ENCODE measurements around the gene CHAF1A.

Gene CHAF1A

GRCh38 chr19:4380254-4380727 lies 22.1 kb upstream of the CHAF1A start:
- Mint-ChIP-seq H3K9me3 (no peaks in the 10 kb centered on the region), H3K27ac (peak overlapping the region; percentile 87), H3K4me3 (peak overlapping the region; percentile 55), H3K27me3 (no peaks in the 10 kb centered on the region), H3K4me1 (ENCODE audit: low read depth) (peaks cover 60% of the 10 kb centered on the region), H3K36me3 (ENCODE audit: low read depth) (peaks cover 36% of the 10 kb centered on the region)
- DNase-seq = peak; percentile 60

GRCh38 chr19:4385291-4386040 lies 17.0 kb upstream of the CHAF1A start:
- DNase-seq = no peak
- H3K4me1 Mint-ChIP-seq (ENCODE audit: low read depth) = peaks cover 29% of the 10 kb centered on the region
- peaks cover 50% of the 10 kb centered on the region for H3K36me3 Mint-ChIP-seq (ENCODE audit: low read depth)
- no peaks in the 10 kb centered on the region for H3K27me3 Mint-ChIP-seq
- peak overlapping the region; percentile 26 for H3K27ac Mint-ChIP-seq
- H3K4me3 Mint-ChIP-seq = no peak overlapping the region
- H3K9me3 Mint-ChIP-seq = no peaks in the 10 kb centered on the region

- Mint-ChIP-seq H3K4me3 (no peak overlapping the region), H3K27ac (peak overlapping the region; percentile 26), H3K27me3 (no peaks in the 10 kb centered on the region), H3K36me3 (ENCODE audit: low read depth) (peaks cover 56% of the 10 kb centered on the region), H3K9me3 (no peaks in the 10 kb centered on the region), H3K4me1 (ENCODE audit: low read depth) (peaks cover 30% of the 10 kb centered on the region)
- no peak for DNase-seq
These were observed 16.2 kb upstream of the CHAF1A start for GRCh38 chr19:4386041-4386782.

GRCh38 chr19:4388337-4389063 lies 13.9 kb upstream of the CHAF1A start:
- DNase-seq = no peak
- H3K36me3 Mint-ChIP-seq (ENCODE audit: low read depth) = peaks cover 66% of the 10 kb centered on the region
- H3K4me1 Mint-ChIP-seq (ENCODE audit: low read depth) = peaks cover 33% of the 10 kb centered on the region
- H3K27ac Mint-ChIP-seq = peak overlapping the region; percentile 46
- H3K4me3 Mint-ChIP-seq = no peak overlapping the region
- H3K9me3 Mint-ChIP-seq = no peaks in the 10 kb centered on the region
- no peaks in the 10 kb centered on the region for H3K27me3 Mint-ChIP-seq

GRCh38 chr19:4389064-4389375 lies 13.4 kb upstream of the CHAF1A start:
- H3K4me1 Mint-ChIP-seq (ENCODE audit: low read depth) = peaks cover 33% of the 10 kb centered on the region
- no peak overlapping the region for H3K4me3 Mint-ChIP-seq
- no peaks in the 10 kb centered on the region for H3K27me3 Mint-ChIP-seq
- H3K36me3 Mint-ChIP-seq (ENCODE audit: low read depth) = peaks cover 63% of the 10 kb centered on the region
- DNase-seq = no peak
- H3K27ac Mint-ChIP-seq = peak overlapping the region; percentile 46
- no peaks in the 10 kb centered on the region for H3K9me3 Mint-ChIP-seq

GRCh38 chr19:4389511-4390016 lies 12.9 kb upstream of the CHAF1A start:
- peaks cover 38% of the 10 kb centered on the region for H3K4me1 Mint-ChIP-seq (ENCODE audit: low read depth)
- H3K27ac Mint-ChIP-seq = no peak overlapping the region
- H3K9me3 Mint-ChIP-seq = no peaks in the 10 kb centered on the region
- peaks cover 67% of the 10 kb centered on the region for H3K36me3 Mint-ChIP-seq (ENCODE audit: low read depth)
- H3K4me3 Mint-ChIP-seq = no peak overlapping the region
- DNase-seq = no peak
- H3K27me3 Mint-ChIP-seq = no peaks in the 10 kb centered on the region

- H3K4me1 Mint-ChIP-seq (ENCODE audit: low read depth) = peaks cover 43% of the 10 kb centered on the region
- no peak overlapping the region for H3K4me3 Mint-ChIP-seq
- H3K36me3 Mint-ChIP-seq (ENCODE audit: low read depth) = peaks cover 68% of the 10 kb centered on the region
- peak overlapping the region; percentile 65 for H3K27ac Mint-ChIP-seq
- DNase-seq = no peak
- no peaks in the 10 kb centered on the region for H3K9me3 Mint-ChIP-seq
- no peaks in the 10 kb centered on the region for H3K27me3 Mint-ChIP-seq
These were observed 12.3 kb upstream of the CHAF1A start for GRCh38 chr19:4390017-4390566.

- H3K4me3 Mint-ChIP-seq = no peak overlapping the region
- H3K9me3 Mint-ChIP-seq = no peaks in the 10 kb centered on the region
- H3K27me3 Mint-ChIP-seq = no peaks in the 10 kb centered on the region
- H3K36me3 Mint-ChIP-seq (ENCODE audit: low read depth) = peaks cover 67% of the 10 kb centered on the region
- H3K4me1 Mint-ChIP-seq (ENCODE audit: low read depth) = peaks cover 47% of the 10 kb centered on the region
- no peak for DNase-seq
- H3K27ac Mint-ChIP-seq = peak overlapping the region; percentile 65
These were observed 11.7 kb upstream of the CHAF1A start for GRCh38 chr19:4390567-4391305.

GRCh38 chr19:4391306-4391693 lies 11.1 kb upstream of the CHAF1A start:
- no peak for DNase-seq
- Mint-ChIP-seq H3K4me3 (no peak overlapping the region), H3K4me1 (ENCODE audit: low read depth) (peaks cover 50% of the 10 kb centered on the region), H3K9me3 (no peaks in the 10 kb centered on the region), H3K36me3 (ENCODE audit: low read depth) (peaks cover 66% of the 10 kb centered on the region), H3K27me3 (no peaks in the 10 kb centered on the region), H3K27ac (peak overlapping the region; percentile 65)

- Mint-ChIP-seq H3K36me3 (ENCODE audit: low read depth) (peaks cover 72% of the 10 kb centered on the region), H3K9me3 (no peaks in the 10 kb centered on the region), H3K27me3 (no peaks in the 10 kb centered on the region), H3K4me1 (ENCODE audit: low read depth) (peaks cover 56% of the 10 kb centered on the region), H3K27ac (peak overlapping the region; percentile 47), H3K4me3 (no peak overlapping the region)
- DNase-seq = no peak
These were observed 10.5 kb upstream of the CHAF1A start for GRCh38 chr19:4391701-4392483.

GRCh38 chr19:4393947-4394590 lies 8.4 kb upstream of the CHAF1A start:
- H3K4me3 Mint-ChIP-seq = no peak overlapping the region
- H3K4me1 Mint-ChIP-seq (ENCODE audit: low read depth) = peaks cover 72% of the 10 kb centered on the region

GRCh38 chr19:4396949-4397783 lies 5.3 kb upstream of the CHAF1A start:
- no peak for DNase-seq
- Mint-ChIP-seq H3K4me1 (ENCODE audit: low read depth) (peaks cover 65% of the 10 kb centered on the region), H3K36me3 (ENCODE audit: low read depth) (peaks cover 58% of the 10 kb centered on the region), H3K9me3 (no peaks in the 10 kb centered on the region), H3K27ac (no peak overlapping the region), H3K4me3 (no peak overlapping the region), H3K27me3 (no peaks in the 10 kb centered on the region)

More at GRCh38 chr19:4393947-4394590, 8.4 kb upstream of the CHAF1A start:
- peak overlapping the region; percentile 12 for H3K27ac Mint-ChIP-seq
- no peaks in the 10 kb centered on the region for H3K9me3 Mint-ChIP-seq
- H3K36me3 Mint-ChIP-seq (ENCODE audit: low read depth) = peaks cover 71% of the 10 kb centered on the region
- no peak for DNase-seq
- no peaks in the 10 kb centered on the region for H3K27me3 Mint-ChIP-seq

Data from activated T-cell treated with anti-CD3 and anti-CD28 coated beads, Interleukin-2, amount 50 U/mL, for 24 hours (primary cell).